Fibroblast of lung (primary cell): ENCODE results near the gene PDE6D. TPM values are rescaled to one million over a fixed set of nuclear protein-coding genes. Genes with fewer than 3 reads are reported as not detected.

Experiments used
- DNase-seq, 2 donors: peaks; one replicate each; pipeline versions ENCODE4 v3.0.0 to v3.0.0-alpha.2; 2010; ENCODE audit warnings: low read depth in 2 of 2
- H2AFZ ChIP-seq: 2 replicates; pipeline ENCODE4 v1.5.1; 2012; ENCODE audit warnings: low read length, control low read depth, inconsistent platforms
- H3K27ac ChIP-seq: 2 replicates; pipeline ENCODE4 v1.5.1; 2011; ENCODE audit warnings: low read length, control low read depth; ENCODE audit not compliant: insufficient read depth
- H3K27me3 ChIP-seq: 2 replicates; pipeline ENCODE4 v1.5.1; 2011; ENCODE audit warnings: mild to moderate bottlenecking, low read length; ENCODE audit not compliant: control insufficient read depth, insufficient read depth
- H3K36me3 ChIP-seq: 2 replicates; pipeline ENCODE4 v1.5.1; 2011; ENCODE audit warnings: low read length; ENCODE audit not compliant: control insufficient read depth, insufficient read depth
- H3K4me1 ChIP-seq: 2 replicates; pipeline ENCODE4 v1.5.1; 2011; ENCODE audit warnings: low read length; ENCODE audit not compliant: control insufficient read depth, insufficient read depth; ENCODE audit errors: extremely low read depth
- H3K4me2 ChIP-seq: 2 replicates; pipeline ENCODE4 v1.5.1; 2011; ENCODE audit warnings: low read length, control low read depth; ENCODE audit not compliant: insufficient read depth; ENCODE audit errors: extremely low read depth
- H3K4me3 ChIP-seq, 4 experiments: fragments of 200-600 bp in 1 of 4; sonication (generic) in 1 of 4; replicated peaks in 1 of 4; 2 replicates each; pipeline ENCODE4 v1.5.1; 2011 to 2016; ENCODE audit warnings: low read length in 4 of 4, low read depth in 3 of 4, mild to moderate bottlenecking in 3 of 4, control low read depth in 2 of 4, inconsistent platforms in 1 of 4, mixed read lengths in 1 of 4; ENCODE audit not compliant: insufficient read depth in 1 of 4; ENCODE audit errors: control extremely low read depth in 1 of 4
- H3K79me2 ChIP-seq: 2 replicates; pipeline ENCODE4 v1.5.1; 2012; ENCODE audit warnings: mild to moderate bottlenecking, low read length, inconsistent platforms; ENCODE audit not compliant: control insufficient read depth, insufficient read depth
- H3K9ac ChIP-seq: 2 replicates; pipeline ENCODE4 v1.5.1; 2011; ENCODE audit warnings: mild to moderate bottlenecking, low read length, control low read depth; ENCODE audit not compliant: insufficient read depth
- H3K9me3 ChIP-seq: 2 replicates; pipeline ENCODE4 v1.5.1; 2012; ENCODE audit warnings: low read depth, low read length; ENCODE audit not compliant: control insufficient read depth, insufficient read depth
- H4K20me1 ChIP-seq: 2 replicates; pipeline ENCODE4 v1.5.1; 2011; ENCODE audit warnings: low read length; ENCODE audit not compliant: control insufficient read depth, insufficient read depth; ENCODE audit errors: extremely low read depth
- CTCF ChIP-seq, 2 donors: IDR thresholded peaks in 1 of 2; conservative IDR thresholded peaks in 1 of 2; 1 replicate in 1 of 2; 2 replicates in 1 of 2; pipeline ENCODE4 v1.5.1; 2011 to 2012; ENCODE audit warnings: low read length in 2 of 2, control low read depth in 1 of 2, inconsistent platforms in 1 of 2, low read depth in 1 of 2, mild to moderate bottlenecking in 1 of 2
- EZH2 ChIP-seq: IDR thresholded peaks from 2 replicates; pipeline ENCODE4 v1.5.1; 2012; ENCODE audit warnings: low read length, control low read depth, mild to moderate bottlenecking; ENCODE audit errors: missing control alignments
- polyA plus RNA-seq, 2 donors: library from polyadenylated mRNA; depleted of rRNA in 1 of 2; stranded (reverse) in 1 of 2; unstranded in 1 of 2; fragments of >200 nt; gene quantifications; 2 replicates each; pipeline ENCODE4 v1.2.1, GENCODE V29; 2011 to 2012; ENCODE audit warnings: missing spikeins in 1 of 2
- total RNA-seq: library from RNA; depleted of rRNA; stranded (reverse); fragments of >200 nt; gene quantifications from 2 replicates; pipeline ENCODE4 v1.2.1, GENCODE V29; 2014

Gene PDE6D
- total and polyA plus RNA-seq, 2 donors (not counting 1 experiment from before 2014, with no cell fraction given) = 14.4 to 32.3 TPM

GRCh38 chr2:231711677-231712450, 69.2 kb downstream of the PDE6D start:
- Histone ChIP-seq H3K4me2 (peak overlapping the region; percentile 91), H3K4me1 (peaks cover 25% of the 10 kb centered on the region), H3K36me3 (peaks cover 5% of the 10 kb centered on the region), H3K27ac (peak overlapping the region; percentile 50), H3K4me3 (peak overlapping the region; percentile 56 to 88 (median 76)), H3K79me2 (peaks cover 42% of the 10 kb centered on the region), H3K9ac (peak overlapping the region; percentile 27), H4K20me1 (no peaks in the 10 kb centered on the region), H3K27me3 (no peaks in the 10 kb centered on the region), H3K9me3 (no peaks in the 10 kb centered on the region), H2AFZ (no peak overlapping the region)
- DNase-seq = no peak
- TF ChIP-seq CTCF (conservative IDR thresholded peaks at IDR 0.05 in 1 of 2, IDR thresholded peaks at IDR 0.05 in 1 of 2; ENCODE audit: low read depth in 1 of 2, low read length in 2 of 2) (no peak), EZH2 (no peak)

GRCh38 chr2:231710799-231711676, 70.0 kb downstream of the PDE6D start:
- peak overlapping the region; percentile 50 for H3K27ac ChIP-seq
- TF ChIP-seq EZH2 (no peak), CTCF (conservative IDR thresholded peaks at IDR 0.05 in 1 of 2, IDR thresholded peaks at IDR 0.05 in 1 of 2; ENCODE audit: low read depth in 1 of 2, low read length in 2 of 2) (peak in 1 of 2 donors; percentile 13)
- peak; percentile 23 to 31 for DNase-seq

More at GRCh38 chr2:231710799-231711676, 70.0 kb downstream of the PDE6D start:
- Histone ChIP-seq H3K27me3 (no peaks in the 10 kb centered on the region), H3K4me3 (peak overlapping the region; percentile 56 to 88 (median 76)), H4K20me1 (no peaks in the 10 kb centered on the region), H3K4me2 (peak overlapping the region; percentile 91), H3K4me1 (peaks cover 21% of the 10 kb centered on the region), H2AFZ (no peak overlapping the region), H3K36me3 (peaks cover 5% of the 10 kb centered on the region), H3K9ac (peak overlapping the region; percentile 97), H3K79me2 (peaks cover 42% of the 10 kb centered on the region), H3K9me3 (no peaks in the 10 kb centered on the region)
